Kidney epithelial cell (primary cell): Measurements from ENCODE around the gene MFRP. TPM values are rescaled to one million over a fixed set of nuclear protein-coding genes. Genes with fewer than 3 reads are reported as not detected.

Source experiments
- DNase-seq: peaks from one replicate; pipeline ENCODE4 v3.0.0-alpha.2; 2010; ENCODE audit warnings: low read depth
- H3K27me3 ChIP-seq: 2 replicates; pipeline ENCODE4 v1.6.0; 2011; ENCODE audit warnings: low read length; ENCODE audit not compliant: control insufficient read depth, insufficient read depth
- H3K36me3 ChIP-seq: 2 replicates; pipeline ENCODE4 v1.5.1; 2011; ENCODE audit warnings: low read length; ENCODE audit not compliant: control insufficient read depth, insufficient read depth
- H3K4me3 ChIP-seq: 2 replicates; pipeline ENCODE4 v1.5.1; 2011; ENCODE audit warnings: low read depth, mild to moderate bottlenecking, control low read depth, low read length
- CTCF ChIP-seq: IDR thresholded peaks from 2 replicates; pipeline ENCODE4 v1.5.1; 2011; ENCODE audit warnings: mild to moderate bottlenecking, moderate library complexity, low read length, control low read depth, inconsistent platforms; ENCODE audit not compliant: insufficient read depth, poor library complexity, severe bottlenecking
- total RNA-seq: library from RNA; depleted of rRNA; stranded (reverse); fragments of >200 nt; gene quantifications from 2 replicates; pipeline ENCODE4 v1.2.3, GENCODE V29; 2015

The MFRP gene
- total RNA-seq, 1 donor from 2014 or later = not detected

DNA sequence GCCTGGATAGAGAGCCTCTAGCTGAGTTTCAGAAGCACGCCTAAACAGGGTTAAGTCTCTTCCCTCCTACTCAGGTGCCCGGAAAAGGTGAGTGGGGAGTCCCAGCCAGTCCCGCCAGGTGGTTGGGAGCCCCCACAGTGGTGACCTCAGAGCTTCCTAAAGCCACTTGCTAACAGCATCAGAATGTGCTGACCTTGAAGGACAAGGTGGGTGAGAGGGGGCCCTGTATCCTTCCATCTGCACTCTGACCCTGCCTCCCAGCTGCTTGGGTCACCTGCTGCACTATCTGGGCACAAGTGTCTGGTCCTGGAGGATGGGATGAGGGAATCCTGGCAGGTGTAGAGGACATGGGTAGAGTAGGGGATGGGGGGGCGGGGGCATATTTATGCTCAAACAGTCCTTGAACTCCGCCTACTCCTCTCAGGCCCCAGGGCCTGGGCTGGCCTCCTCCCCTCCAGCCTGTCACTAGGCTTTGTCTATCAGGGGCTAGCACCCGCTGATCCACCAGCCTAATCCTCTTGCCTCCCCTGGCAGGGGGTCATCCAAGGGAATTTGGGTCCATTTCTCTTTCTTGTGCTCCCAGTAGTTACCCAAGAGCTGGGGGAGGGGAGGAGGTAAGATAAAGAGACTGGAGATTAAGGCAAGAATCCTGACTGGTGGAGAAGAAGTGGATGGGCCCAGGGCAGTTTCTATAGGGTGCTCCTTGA, 31.6 kb upstream of the MFRP start:
- Histone ChIP-seq H3K4me3 (no peak overlapping the region), H3K36me3 (no peaks in the 10 kb centered on the region), H3K27me3 (no peaks in the 10 kb centered on the region)
- DNase-seq = no peak
- TF ChIP-seq CTCF = no peak

DNA sequence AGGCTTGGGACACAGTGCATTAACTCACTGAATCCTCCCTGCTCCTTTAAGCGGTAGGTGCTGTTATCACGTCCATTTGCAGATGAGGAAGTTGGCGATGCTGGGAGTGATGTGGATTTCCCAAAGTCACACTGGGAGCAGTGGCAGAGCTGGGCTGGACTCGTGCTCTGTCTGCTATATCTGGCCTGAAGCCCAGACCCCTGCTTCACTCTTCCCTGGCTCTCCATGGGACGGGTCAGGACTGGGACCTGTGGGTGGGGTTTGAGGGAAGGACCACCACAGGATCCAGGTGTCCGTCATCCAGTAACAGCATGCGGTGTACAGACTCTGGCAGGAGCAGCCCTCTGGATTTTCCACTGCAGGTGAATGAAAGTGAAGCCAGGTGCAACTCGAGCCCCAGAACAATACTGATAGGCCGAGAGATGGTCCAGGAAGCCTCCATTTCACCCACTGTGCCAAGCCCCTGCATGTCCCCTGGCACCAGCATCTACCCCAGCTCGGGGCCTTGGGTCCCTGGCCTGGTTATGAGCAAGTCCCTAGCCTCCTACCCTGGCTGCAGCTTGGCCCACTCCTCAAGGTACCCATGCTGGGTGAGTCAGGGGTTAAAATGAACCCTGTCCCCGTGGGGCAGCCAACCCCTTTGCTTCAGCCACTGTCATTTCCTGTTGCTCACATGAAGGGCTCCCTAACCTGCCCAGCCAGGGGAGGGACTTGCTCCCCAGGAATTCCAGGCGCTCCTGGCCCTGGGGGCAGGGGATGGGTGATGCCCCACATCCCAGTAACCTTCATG, 30.8 kb upstream of the MFRP start:
- Histone ChIP-seq H3K27me3 (no peaks in the 10 kb centered on the region), H3K36me3 (no peaks in the 10 kb centered on the region), H3K4me3 (no peak overlapping the region)
- no peak for TF ChIP-seq CTCF
- DNase-seq = no peak

GRCh38 chr11:119376197-119376847, 29.8 kb upstream of the MFRP start:
- no peak for DNase-seq
- no peak overlapping the region for H3K4me3 ChIP-seq
- no peaks in the 10 kb centered on the region for H3K36me3 ChIP-seq
- no peak for TF ChIP-seq CTCF
- no peaks in the 10 kb centered on the region for H3K27me3 ChIP-seq

- Histone ChIP-seq H3K27me3 (no peaks in the 10 kb centered on the region), H3K4me3 (no peak overlapping the region), H3K36me3 (no peaks in the 10 kb centered on the region)
- no peak for TF ChIP-seq CTCF
- DNase-seq = no peak
These were observed 29.1 kb upstream of the MFRP start for GRCh38 chr11:119375337-119376196.

DNA sequence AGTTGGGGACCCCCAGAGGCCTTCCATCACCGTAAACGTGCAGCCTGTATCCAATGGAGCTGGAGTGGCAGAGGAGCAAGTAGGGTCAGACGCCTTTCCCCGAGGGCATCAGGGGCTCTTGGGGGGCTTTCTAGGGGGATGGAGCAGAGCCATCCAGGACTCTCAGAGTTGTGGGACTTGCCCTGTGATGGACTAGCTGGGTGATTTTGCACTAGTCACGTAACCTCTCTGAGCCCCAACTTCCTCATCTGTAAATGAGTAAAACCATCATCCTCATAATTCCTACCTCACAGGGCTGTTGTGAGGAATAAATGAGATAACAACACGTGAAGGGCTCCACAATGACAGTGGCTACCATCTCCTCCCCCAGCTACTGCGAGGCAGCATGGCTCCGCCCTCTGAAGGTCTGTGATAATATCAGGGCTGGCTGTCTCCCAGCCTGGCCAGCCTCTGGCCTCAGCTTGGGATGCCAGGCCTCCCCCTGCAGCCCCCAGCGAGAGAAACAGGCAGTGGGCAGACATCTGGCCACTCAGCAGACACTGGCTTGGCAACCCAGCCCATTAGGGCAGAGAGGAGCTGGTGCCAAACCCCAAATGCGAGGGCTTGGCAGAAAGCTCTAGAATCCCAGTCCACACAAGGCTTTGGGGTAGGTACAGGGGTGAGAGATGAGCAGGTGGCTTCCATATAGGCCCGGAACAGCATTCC, 28.3 kb upstream of the MFRP start:
- no peaks in the 10 kb centered on the region for H3K27me3 ChIP-seq

More for the DNA sequence above, 28.3 kb upstream of the MFRP start:
- DNase-seq = no peak
- no peak for TF ChIP-seq CTCF
- Histone ChIP-seq H3K36me3 (no peaks in the 10 kb centered on the region), H3K4me3 (no peak overlapping the region)
